ENCODE results near the gene FBXO47. TPM values are rescaled to one million over a fixed set of nuclear protein-coding genes. Genes with fewer than 3 reads are reported as not detected.

Gene FBXO47
- total and polyA plus RNA-seq, 2 donors (not counting 1 experiment from before 2014, with no cell fraction given): not detected

DNA sequence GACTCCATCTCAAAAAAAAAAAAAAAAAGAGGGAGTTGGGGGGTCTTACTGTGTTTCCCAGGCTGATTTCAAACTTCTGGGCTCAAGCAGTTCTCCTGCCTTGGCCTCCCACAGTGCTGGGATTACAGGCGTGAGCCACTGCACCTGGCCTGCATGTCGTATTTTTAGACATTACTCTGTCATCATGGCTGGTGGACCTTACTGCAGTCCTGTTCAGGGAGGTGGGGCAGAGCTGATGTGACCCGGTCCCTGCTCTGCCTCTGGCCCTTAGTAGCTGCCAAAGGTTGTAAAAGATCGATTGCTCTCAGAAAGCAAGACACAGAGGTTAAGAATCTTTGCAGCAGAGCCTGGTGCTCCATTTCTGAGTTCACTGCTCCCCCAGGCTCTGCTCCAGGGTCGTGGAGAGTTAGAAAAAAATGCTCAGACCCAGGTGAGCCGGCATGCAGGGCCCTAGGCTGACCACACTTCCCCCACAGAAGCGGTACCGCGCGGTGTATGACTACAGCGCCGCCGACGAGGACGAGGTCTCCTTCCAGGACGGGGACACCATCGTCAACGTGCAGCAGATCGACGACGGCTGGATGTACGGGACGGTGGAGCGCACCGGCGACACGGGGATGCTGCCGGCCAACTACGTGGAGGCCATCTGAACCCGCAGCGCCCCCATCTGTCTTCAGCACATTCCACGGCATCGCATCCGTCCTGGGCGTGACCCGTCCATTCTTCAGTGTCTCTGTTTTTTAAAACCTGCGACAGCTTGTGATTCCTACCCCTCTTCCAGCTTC lies 48.9 kb downstream of the FBXO47 start:
- ChIA-PET POLR2A (no interaction called here), CTCF (no interaction called here)
- H3K4me3 ChIP-seq (ENCODE audit: control extremely low read depth in 1 of 5, extremely low read depth in 1 of 5, insufficient read depth in 1 of 5, low read depth in 2 of 5, low read length in 4 of 5): no peak overlapping the region
- H3K9me3 Mint-ChIP-seq (ENCODE audit: insufficient read depth): no peaks in the 10 kb centered on the region
- H3K4me3 Mint-ChIP-seq: no peak overlapping the region
- intact Hi-C loops (cut with micrococcal nuclease): no loop called here
- no peaks in the 10 kb centered on the region for H3K27me3 Mint-ChIP-seq
- H3K36me3 ChIP-seq (replicated peaks in 1 of 2; ENCODE audit: control extremely low read depth in 1 of 2, control insufficient read depth in 1 of 2, extremely low read depth in 1 of 2, insufficient read depth in 2 of 2, low read length in 1 of 2): peaks cover 0 to 62% of the 10 kb centered on the region in 2 experiments
- no peaks in the 10 kb centered on the region for H3K27me3 ChIP-seq (replicated peaks in 1 of 4; ENCODE audit: control extremely low read depth in 1 of 4, control insufficient read depth in 3 of 4, insufficient read depth in 4 of 4, low read length in 3 of 4)
- H2AFZ ChIP-seq (ENCODE audit: insufficient read depth, low read depth, low read length, poor library complexity, severe bottlenecking): no peak overlapping the region
- H4K20me1 ChIP-seq (ENCODE audit: control insufficient read depth, insufficient read depth, low read length, poor library complexity, severe bottlenecking): peaks cover 54% of the 10 kb centered on the region
- H3K27ac ChIP-seq (ENCODE audit: low read length in 2 of 2): no peak overlapping the region
- H3K79me2 ChIP-seq (ENCODE audit: control insufficient read depth, insufficient read depth, low read length): peaks cover 4% of the 10 kb centered on the region
- peaks cover 22% of the 10 kb centered on the region for H3K4me1 Mint-ChIP-seq
- WGBS (ENCODE audit: insufficient coverage): 94% methylated on average over 37 of the region's 37 CpGs
- H3K4me1 ChIP-seq (ENCODE audit: control insufficient read depth in 2 of 2, insufficient read depth in 2 of 2, low read length in 2 of 2): peaks cover 0 to 3% of the 10 kb centered on the region in 2 donors
- H3K4me2 ChIP-seq (replicated peaks; ENCODE audit: low read depth, low read length, poor library complexity, severe bottlenecking): no peak overlapping the region
- no peaks in the 10 kb centered on the region for H3K9me3 ChIP-seq (ENCODE audit: control extremely low read depth in 1 of 3, control insufficient read depth in 2 of 3, insufficient read depth in 1 of 3, low read length in 2 of 3)
- no peak overlapping the region for H3K9ac ChIP-seq (ENCODE audit: low read length)
- no peak overlapping the region for H3K27ac Mint-ChIP-seq
- ATAC-seq (ENCODE audit: low read depth) (no peak), DNase-seq (no peak)
- TF ChIP-seq, protein P1, sequence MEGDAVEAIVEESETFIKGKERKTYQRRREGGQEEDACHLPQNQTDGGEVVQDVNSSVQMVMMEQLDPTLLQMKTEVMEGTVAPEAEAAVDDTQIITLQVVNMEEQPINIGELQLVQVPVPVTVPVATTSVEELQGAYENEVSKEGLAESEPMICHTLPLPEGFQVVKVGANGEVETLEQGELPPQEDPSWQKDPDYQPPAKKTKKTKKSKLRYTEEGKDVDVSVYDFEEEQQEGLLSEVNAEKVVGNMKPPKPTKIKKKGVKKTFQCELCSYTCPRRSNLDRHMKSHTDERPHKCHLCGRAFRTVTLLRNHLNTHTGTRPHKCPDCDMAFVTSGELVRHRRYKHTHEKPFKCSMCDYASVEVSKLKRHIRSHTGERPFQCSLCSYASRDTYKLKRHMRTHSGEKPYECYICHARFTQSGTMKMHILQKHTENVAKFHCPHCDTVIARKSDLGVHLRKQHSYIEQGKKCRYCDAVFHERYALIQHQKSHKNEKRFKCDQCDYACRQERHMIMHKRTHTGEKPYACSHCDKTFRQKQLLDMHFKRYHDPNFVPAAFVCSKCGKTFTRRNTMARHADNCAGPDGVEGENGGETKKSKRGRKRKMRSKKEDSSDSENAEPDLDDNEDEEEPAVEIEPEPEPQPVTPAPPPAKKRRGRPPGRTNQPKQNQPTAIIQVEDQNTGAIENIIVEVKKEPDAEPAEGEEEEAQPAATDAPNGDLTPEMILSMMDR (IDR thresholded peaks at IDR 0.05): no peak
- TF ChIP-seq EZH2 (IDR thresholded peaks at IDR 0.05; ENCODE audit: borderline replicate concordance, insufficient read depth, low read depth, low read length, poor library complexity, severe bottlenecking): no peak

DNA sequence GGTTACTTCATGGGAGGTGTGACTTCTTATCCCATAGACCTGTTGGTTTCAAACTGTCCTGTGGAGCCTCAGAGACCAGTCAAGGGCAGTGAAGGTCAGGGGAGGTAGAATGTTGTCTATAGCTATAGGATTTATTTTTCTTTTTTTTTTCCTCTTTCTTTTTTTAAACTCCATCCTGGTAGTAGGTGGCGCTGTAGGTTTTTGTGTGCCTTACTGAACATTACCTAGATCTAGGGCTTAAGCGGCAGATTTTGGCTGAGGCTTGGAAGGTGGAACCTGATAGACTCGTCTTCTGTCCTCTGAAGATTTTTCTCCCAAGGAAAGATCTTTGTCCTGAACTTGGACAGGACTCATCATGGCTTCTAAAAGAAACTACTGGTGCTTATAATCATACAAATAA lies 49.9 kb downstream of the FBXO47 start:
- intact Hi-C loops (cut with micrococcal nuclease): no loop called here
- Mint-ChIP-seq H3K27me3 (no peaks in the 10 kb centered on the region), H3K4me1 (peaks cover 22% of the 10 kb centered on the region), H3K4me3 (no peak overlapping the region), H3K27ac (no peak overlapping the region), H3K9me3 (ENCODE audit: insufficient read depth) (no peaks in the 10 kb centered on the region)
- H3K4me1 ChIP-seq (ENCODE audit: control insufficient read depth in 2 of 2, insufficient read depth in 2 of 2, low read length in 2 of 2): peaks cover 0 to 3% of the 10 kb centered on the region in 2 donors
- no peak overlapping the region for H3K4me2 ChIP-seq (replicated peaks; ENCODE audit: low read depth, low read length, poor library complexity, severe bottlenecking)
- TF ChIP-seq, protein P1 (IDR thresholded peaks at IDR 0.05): no peak
- TF ChIP-seq EZH2 (IDR thresholded peaks at IDR 0.05; ENCODE audit: borderline replicate concordance, insufficient read depth, low read depth, low read length, poor library complexity, severe bottlenecking): no peak
- H3K4me3 ChIP-seq (ENCODE audit: control extremely low read depth in 1 of 5, extremely low read depth in 1 of 5, insufficient read depth in 1 of 5, low read depth in 2 of 5, low read length in 4 of 5): no peak overlapping the region
- no peak overlapping the region for H3K27ac ChIP-seq (ENCODE audit: low read length in 2 of 2)
- ChIA-PET POLR2A (no interaction called here), CTCF (no interaction called here)
- H3K36me3 ChIP-seq (replicated peaks in 1 of 2; ENCODE audit: control extremely low read depth in 1 of 2, control insufficient read depth in 1 of 2, extremely low read depth in 1 of 2, insufficient read depth in 2 of 2, low read length in 1 of 2): peaks cover 0 to 72% of the 10 kb centered on the region in 2 experiments
- H3K79me2 ChIP-seq (ENCODE audit: control insufficient read depth, insufficient read depth, low read length): peaks cover 13% of the 10 kb centered on the region
- peaks cover 65% of the 10 kb centered on the region for H4K20me1 ChIP-seq (ENCODE audit: control insufficient read depth, insufficient read depth, low read length, poor library complexity, severe bottlenecking)
- no peak for ATAC-seq (ENCODE audit: low read depth)
- DNase-seq: no peak
- no peaks in the 10 kb centered on the region for H3K9me3 ChIP-seq (ENCODE audit: control extremely low read depth in 1 of 3, control insufficient read depth in 2 of 3, insufficient read depth in 1 of 3, low read length in 2 of 3)
- H2AFZ ChIP-seq (ENCODE audit: insufficient read depth, low read depth, low read length, poor library complexity, severe bottlenecking): no peak overlapping the region
- no peak overlapping the region for H3K9ac ChIP-seq (ENCODE audit: low read length)
- no CpG with 5 or more reads among the region's 3 CpGs for WGBS (ENCODE audit: insufficient coverage)
- H3K27me3 ChIP-seq (replicated peaks in 1 of 4; ENCODE audit: control extremely low read depth in 1 of 4, control insufficient read depth in 3 of 4, insufficient read depth in 4 of 4, low read length in 3 of 4): no peaks in the 10 kb centered on the region
